CD4-positive, alpha-beta T cell treated with Interleukin-6 at 100 ng/mL for 8 hours (primary cell): ENCODE data around the gene SESN1.

ENCODE experiments used
- DNase-seq: peaks from one replicate; pipeline ENCODE4 v3.0.0-alpha.2; 2020; ENCODE audit warnings: mixed read lengths, low spot score

SESN1 gene

DNA sequence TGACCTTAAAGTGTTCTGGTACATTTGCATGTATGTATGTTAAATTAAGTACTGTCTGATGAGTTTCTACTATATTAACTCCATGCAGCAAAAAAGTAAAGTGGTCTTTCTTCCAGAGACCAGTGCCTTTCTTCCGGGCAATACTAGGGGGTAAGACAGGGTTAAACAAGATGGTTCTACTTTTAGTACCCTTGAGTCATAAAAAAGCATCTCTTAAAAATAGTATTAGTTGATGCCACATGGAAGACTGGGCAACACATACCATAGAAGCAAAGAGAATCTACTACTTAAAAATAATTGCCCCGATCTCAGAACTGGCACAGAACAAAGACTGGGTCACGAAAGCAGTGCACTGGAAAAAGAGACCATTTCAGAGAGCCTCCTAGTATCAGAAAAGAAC, 66.2 kb downstream of the SESN1 start:
- DNase-seq: no peak

GRCh38 chr6:109027964-109028363, 66.7 kb downstream of the SESN1 start:
- DNase-seq: no peak

- no peak for DNase-seq
Measured at GRCh38 chr6:109025639-109026038, 69.0 kb downstream of the SESN1 start.

DNA sequence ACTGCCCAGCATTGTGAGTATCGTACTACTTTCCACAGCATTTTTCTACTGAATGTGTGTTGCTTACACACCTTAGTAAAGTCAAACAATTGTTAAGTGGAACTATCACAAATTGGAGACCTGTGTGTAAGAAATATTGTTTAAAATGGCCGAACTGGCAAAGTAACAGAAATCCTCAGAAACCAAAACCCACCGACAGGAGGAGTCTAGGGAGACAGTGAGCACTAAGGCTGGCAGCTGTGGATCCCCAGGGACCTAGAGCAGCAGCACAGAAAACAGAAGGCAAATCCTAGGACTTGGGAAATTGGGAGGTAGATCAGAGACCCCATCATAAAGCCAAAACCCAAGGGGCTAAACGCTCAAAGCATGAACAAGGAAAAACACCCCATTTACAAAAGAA, 69.9 kb downstream of the SESN1 start:
- no peak for DNase-seq

- no peak for DNase-seq
Measured at GRCh38 chr6:109024368-109024767, 70.3 kb downstream of the SESN1 start.

DNA sequence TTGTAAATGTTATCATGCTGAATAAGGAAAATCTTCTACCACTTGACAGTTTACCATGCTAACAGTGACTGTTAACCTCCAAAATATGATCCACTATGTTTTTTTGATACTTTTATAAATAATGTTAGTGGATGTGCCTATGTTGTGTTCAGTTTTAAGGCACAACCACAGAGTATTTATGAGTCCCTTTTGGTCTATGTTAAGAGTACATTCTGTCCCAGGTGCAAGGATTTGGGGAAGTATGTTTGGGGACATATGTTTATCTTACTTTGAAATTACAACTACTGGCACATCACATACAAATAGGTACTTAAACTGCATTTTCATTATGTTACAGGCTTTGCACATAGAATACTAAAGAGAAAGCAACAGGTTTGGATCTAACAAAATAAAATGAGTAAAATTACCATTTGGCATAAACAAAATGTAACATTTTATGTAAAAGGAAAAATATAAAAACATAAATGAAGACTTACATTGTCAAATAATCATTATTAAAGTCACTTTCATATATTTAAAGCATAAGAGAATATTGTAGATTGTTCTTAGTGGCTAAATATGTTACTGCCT, 71.2 kb downstream of the SESN1 start:
- DNase-seq: no peak

DNA sequence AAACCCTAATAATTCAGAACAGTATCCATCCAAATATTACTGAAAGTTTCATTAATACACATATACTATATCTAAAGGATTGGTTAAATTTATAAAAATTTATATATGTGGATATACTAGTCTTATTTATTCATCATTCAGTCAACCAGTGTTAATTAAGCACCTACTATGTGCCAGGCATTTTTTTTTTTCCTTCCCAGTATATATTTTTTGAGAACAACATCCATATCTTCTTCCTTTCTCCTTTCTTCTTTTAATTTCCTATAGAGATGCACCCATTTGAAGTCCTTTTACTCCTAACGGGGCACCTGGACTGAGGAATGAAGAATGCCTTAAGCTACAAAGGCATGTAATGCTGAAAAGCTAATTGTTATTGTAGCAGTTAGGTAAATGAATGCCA, 72.8 kb downstream of the SESN1 start:
- DNase-seq: no peak

- peak; percentile 57 for DNase-seq
Measured at GRCh38 chr6:109019911-109020310, 74.7 kb downstream of the SESN1 start.

- no peak for DNase-seq
Measured at GRCh38 chr6:109015176-109015575, 79.5 kb downstream of the SESN1 start.

GRCh38 chr6:109014606-109015005, 80.0 kb downstream of the SESN1 start:
- DNase-seq: no peak

- no peak for DNase-seq
Measured at GRCh38 chr6:109013656-109014305, 80.9 kb downstream of the SESN1 start.

- DNase-seq: no peak
Measured at GRCh38 chr6:109010705-109011102, 83.9 kb downstream of the SESN1 start.

DNA sequence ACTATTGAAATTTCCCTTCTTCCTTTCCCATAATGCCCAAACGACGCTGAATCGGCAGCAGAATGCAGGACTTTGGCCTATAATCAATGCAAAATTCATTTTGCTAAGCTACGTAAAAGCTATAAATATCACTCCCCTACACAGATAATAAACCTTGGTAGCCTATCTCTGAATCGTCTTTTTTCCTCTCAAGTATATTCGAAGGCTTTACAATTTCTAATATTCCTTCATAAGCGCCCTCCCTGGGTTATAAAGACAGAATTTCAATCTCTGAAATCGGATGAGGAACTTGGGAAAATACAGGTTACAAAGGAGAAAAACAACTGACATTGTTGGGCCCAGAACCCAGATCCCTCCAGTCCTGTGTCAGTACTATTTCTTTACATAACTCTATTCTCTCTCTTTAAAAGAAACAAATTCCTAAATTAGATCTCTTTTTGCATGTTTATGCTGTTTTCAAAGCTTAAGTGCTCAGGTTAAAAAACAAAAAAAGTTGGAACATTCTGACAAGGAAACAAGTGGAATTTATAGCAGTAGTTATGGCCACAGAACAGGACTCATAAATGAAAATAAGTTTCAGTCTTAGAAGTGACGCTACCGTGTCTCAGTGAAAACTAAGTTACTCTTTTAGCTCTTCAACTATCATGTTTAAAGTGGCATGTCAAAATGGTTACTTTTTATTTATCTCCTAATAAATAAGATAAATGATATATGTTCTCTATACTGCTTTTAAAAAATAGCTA, 84.5 kb downstream of the SESN1 start:
- DNase-seq: no peak

GRCh38 chr6:109009236-109009961, 85.2 kb downstream of the SESN1 start:
- peak; percentile 90 for DNase-seq

GRCh38 chr6:109008537-109009235, 86.0 kb downstream of the SESN1 start:
- peak; percentile 5 for DNase-seq

DNA sequence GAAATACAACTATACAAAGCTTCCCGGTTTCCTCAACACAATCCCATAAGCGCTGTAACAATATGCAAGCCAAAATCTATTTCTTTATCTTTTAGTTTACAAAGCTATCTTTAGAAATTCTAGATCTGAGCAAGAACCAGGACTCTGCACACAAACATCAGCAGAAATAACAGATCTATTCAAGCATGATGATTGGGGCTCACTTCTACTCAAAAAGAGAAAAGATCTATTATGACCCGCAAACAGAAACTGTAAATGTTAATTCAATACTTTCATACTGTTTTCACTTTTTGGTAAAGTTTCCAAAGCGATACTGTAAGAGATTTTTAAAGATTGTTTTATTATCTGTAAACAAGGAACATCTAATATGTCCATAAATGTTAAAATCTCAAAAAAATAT, 86.6 kb downstream of the SESN1 start:
- DNase-seq: no peak

DNA sequence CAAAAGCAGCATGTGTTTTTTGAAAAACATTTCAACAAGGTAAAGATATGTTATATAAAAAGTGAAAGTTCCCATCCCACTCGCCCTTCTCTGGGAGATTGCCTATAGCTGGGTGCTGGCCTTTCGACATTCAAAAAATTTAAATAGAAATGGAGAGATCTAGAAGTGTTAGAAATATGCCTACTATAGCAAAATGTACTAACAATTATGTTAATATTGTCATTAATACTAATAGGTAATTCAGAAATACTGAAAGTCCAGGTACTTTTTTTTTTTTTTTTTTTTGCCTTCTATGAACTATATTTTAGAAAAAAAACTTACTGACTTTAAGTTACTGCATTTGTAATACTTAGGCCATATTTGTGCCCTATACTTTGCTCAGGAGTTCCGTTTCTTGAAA, 87.1 kb downstream of the SESN1 start:
- no peak for DNase-seq

GRCh38 chr6:109006818-109007217, 87.8 kb downstream of the SESN1 start:
- no peak for DNase-seq

DNA sequence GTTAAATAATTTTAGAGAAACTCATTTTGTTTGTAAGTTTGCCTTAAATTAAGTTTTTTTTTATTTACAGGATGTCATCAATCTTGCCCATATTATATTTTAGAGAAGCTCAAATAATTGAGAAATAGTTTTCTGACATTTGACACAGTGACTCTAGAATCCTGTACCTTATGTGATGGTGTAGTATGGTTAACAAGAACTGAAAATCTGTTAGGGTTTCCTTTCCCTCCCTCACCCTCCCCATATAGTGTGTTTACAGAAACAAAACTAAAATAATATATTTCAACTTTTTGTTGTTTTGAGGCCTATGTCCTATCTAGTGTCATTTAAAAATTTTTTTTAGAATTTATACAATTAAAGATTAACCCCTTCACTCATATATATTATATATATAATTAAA, 91.8 kb downstream of the SESN1 start:
- no peak for DNase-seq

DNA sequence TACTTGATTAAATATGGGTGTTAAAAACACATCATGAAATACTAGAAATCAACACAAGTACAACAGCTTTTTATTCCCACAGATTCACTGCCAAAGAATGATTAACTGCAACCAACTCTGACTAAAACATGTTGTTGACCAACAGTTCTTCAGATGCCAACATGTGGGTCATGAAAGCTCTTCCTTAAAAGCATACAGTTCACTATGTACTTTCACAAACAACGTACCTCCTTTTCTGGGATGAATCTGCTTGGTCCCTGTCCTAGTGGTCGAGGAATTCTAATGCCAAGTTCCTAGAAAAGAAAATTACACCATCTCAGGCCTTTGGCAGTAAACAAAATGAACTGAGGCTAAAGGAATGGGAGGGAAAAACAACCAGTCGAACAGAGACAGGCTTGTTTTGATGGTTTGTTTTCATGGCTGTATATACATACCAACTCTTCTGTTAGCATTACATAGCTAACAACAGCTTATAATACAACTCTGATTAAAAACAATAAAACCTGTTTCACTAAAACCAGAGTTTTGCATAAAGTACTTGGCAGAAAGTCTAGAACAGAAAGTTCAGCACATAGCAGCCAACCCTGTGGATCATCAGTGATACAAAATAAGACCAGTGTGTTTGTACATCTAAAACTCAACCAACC, 92.5 kb downstream of the SESN1 start:
- DNase-seq: no peak

- no peak for DNase-seq
Measured at GRCh38 chr6:109001291-109001894, 93.3 kb downstream of the SESN1 start.
